ENCODE data around the gene MOB3A. TPM values are rescaled to one million over a fixed set of nuclear protein-coding genes. Genes with fewer than 3 reads are reported as not detected.
A peak's percentile ranks its signal among the peaks of the same experiment; 100 is the strongest.

The MOB3A gene
- total and polyA plus RNA-seq, 2 of the 13 experiments (the other 11 are each of a cell fraction or from before 2014, with no cell fraction given): 3.5 to 17.8 TPM

DNA sequence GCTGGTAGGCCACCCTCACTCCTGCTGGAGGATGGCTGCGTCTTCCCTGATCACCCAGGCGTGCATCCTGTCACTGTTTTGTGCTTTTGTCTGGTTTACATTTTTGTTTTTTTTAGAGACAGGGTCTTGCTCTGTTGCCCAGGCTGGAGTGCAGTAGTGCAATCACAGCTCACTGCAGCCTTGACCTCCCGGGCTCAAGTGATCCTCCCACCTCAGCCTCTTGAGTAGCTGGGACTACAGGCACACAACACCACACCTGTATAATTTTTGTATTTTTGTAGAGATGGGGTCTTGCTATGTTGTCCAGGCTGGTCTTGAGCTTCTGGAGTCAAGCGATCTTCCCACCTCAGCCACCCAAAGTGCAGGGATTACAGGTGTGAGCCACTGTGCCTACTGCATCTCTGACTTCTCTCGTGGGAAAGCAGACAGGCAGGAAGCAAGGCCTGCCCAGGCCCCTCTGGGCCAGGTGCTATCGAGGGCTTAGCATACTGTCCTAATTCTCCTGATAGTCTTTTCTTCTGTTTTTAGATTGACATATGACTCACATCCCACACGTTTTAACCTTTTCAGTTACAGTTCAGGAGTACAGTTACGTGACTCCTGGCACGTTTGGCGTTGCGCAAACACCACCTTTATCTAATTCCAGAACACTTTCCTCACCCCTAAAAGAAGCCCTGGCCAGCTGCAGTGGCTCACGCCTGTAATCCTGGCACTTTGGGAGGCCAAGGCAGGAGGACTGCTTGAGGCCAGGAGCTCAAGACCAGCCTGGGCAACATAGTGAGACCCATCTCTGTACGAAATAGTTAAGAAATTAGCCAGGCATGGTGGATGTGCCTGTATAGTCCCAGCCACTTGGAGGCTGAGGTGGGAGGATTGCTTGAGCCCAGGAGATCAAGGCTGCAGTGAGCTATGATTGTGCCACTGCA lies 9.2 kb downstream of the MOB3A start (continued):
- TF ChIP-seq MTA1 (CRISPR knock-in tag; IDR thresholded peaks at IDR 0.05; ENCODE audit: borderline replicate concordance) (peak; percentile 78), ZNF337 (CRISPR knock-in tag; IDR thresholded peaks at IDR 0.05; ENCODE audit: borderline replicate concordance, low read depth) (peak; percentile 84; the same call in 1 of the 2 replicates), ZNF607 (CRISPR knock-in tag; IDR thresholded peaks at IDR 0.05; ENCODE audit: borderline replicate concordance) (peak; percentile 66), MXD3 (CRISPR knock-in tag; IDR thresholded peaks at IDR 0.05) (peak; percentile 27; the same call in 1 of the 2 replicates), TBX3 (IDR thresholded peaks at IDR 0.05; ENCODE audit: borderline replicate concordance) (peak; percentile 85; the same call in 1 of the 2 replicates), ZNF598 (CRISPR knock-in tag; IDR thresholded peaks at IDR 0.05; ENCODE audit: borderline replicate concordance) (0 out of 2 replicates have a peak, but pooled peaks have one; percentile 27), BCL6 (CRISPR knock-in tag; IDR thresholded peaks at IDR 0.05) (peak; percentile 73), TCF7 (IDR thresholded peaks at IDR 0.05; ENCODE audit: low read depth) (peak; percentile 46; the same call in 1 of the 2 replicates), PITX1 (CRISPR knock-in tag; IDR thresholded peaks at IDR 0.05) (peak; percentile 91), IKZF5 (CRISPR knock-in tag; IDR thresholded peaks at IDR 0.05) (peak; percentile 74; the same call in 1 of the 2 replicates)
- TF ChIP-seq, protein P1, sequence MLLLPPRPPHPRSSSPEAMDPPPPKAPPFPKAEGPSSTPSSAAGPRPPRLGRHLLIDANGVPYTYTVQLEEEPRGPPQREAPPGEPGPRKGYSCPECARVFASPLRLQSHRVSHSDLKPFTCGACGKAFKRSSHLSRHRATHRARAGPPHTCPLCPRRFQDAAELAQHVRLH (CRISPR knock-in tag; IDR thresholded peaks at IDR 0.05; ENCODE audit: borderline replicate concordance, low read depth): peak; percentile 71; the same call in 1 of the 2 replicates
- TF ChIP-seq, protein P2, sequence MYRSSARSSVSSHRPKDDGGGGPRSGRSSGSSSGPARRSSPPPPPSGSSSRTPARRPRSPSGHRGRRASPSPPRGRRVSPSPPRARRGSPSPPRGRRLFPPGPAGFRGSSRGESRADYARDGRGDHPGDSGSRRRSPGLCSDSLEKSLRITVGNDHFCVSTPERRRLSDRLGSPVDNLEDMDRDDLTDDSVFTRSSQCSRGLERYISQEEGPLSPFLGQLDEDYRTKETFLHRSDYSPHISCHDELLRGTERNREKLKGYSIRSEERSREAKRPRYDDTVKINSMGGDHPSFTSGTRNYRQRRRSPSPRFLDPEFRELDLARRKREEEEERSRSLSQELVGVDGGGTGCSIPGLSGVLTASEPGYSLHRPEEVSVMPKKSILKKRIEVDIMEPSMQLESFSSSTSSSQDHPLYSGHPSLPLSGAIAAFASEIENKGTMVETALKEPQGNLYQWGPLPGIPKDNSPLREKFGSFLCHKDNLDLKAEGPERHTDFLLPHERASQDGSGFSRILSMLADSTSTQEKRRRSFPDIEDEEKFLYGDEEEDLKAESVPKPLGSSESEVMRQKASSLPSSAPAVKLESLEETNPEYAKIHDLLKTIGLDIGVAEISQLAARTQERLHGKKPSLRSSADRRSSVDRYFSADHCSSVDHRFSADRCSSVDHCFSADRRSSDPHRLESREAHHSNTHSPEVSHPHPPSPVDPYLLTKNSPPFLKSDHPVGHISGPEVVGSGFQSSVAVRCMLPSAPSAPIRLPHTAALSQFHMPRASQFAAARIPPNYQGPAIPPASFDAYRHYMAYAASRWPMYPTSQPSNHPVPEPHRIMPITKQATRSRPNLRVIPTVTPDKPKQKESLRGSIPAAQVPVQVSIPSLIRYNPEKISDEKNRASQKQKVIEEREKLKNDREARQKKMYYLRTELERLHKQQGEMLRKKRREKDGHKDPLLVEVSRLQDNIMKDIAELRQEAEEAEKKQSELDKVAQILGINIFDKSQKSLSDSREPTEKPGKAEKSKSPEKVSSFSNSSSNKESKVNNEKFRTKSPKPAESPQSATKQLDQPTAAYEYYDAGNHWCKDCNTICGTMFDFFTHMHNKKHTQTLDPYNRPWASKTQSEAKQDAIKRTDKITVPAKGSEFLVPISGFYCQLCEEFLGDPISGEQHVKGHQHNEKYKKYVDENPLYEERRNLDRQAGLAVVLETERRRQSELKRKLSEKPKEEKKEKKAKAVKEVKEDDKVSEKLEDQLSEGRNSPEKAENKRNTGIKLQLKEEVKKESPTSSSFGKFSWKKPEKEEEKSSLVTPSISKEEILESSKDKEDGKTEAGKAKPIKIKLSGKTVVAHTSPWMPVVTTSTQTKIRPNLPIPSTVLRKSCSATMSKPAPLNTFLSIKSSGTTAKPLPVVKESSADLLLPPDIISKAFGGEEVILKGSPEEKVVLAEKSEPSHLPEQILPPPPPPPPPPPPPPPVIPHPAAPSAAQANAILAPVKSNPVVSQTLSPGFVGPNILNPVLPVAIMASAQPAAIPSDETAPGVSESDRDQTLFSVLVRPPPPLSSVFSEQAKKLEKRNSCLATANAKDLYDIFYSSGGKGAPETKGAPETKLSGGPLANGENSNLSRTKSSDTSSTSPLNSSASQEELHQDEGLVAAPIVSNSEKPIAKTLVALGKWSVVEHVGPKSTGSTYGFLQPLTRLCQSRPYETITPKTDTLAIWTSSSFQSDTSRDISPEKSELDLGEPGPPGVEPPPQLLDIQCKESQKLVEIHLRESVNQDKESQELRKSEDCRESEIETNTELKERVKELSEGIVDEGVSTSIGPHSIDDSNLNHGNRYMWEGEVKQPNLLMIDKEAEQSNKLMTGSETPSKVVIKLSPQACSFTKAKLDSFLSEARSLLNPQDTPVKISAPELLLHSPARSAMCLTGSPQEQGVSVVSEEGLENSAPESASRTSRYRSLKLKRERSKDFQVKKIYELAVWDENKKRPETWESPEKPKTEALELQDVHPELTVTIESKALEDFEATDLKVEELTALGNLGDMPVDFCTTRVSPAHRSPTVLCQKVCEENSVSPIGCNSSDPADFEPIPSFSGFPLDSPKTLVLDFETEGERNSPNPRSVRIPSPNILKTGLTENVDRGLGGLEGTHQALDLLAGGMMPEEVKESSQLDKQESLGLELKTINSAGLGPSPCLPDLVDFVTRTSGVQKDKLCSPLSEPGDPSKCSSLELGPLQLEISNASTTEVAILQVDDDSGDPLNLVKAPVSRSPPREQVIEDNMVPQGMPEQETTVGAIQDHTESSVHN (CRISPR knock-in tag; IDR thresholded peaks at IDR 0.05): peak; percentile 47; the same call in 1 of the 2 replicates
- TF ChIP-seq, protein P3, sequence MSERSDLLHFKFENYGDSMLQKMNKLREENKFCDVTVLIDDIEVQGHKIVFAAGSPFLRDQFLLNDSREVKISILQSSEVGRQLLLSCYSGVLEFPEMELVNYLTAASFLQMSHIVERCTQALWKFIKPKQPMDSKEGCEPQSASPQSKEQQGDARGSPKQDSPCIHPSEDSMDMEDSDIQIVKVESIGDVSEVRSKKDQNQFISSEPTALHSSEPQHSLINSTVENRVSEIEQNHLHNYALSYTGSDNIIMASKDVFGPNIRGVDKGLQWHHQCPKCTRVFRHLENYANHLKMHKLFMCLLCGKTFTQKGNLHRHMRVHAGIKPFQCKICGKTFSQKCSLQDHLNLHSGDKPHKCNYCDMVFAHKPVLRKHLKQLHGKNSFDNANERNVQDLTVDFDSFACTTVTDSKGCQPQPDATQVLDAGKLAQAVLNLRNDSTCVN (CRISPR knock-in tag; IDR thresholded peaks at IDR 0.05; ENCODE audit: borderline replicate concordance): peak; percentile 89; the same call in 1 of the 2 replicates

Data from HepG2 (cell line).